Urinary bladder (tissue), 4 donors: ENCODE data around the gene C1orf94. TPM values are rescaled to one million over a fixed set of nuclear protein-coding genes. Genes with fewer than 3 reads are reported as not detected.

Experiments
- DNase-seq: peaks from one replicate; pipeline ENCODE4 v3.0.0-alpha.2; 2015; ENCODE audit errors: extremely low spot score
- H3K27ac ChIP-seq: one replicate; pipeline ENCODE4 v1.5.1; 2013; ENCODE audit warnings: low read depth, mild to moderate bottlenecking, moderate library complexity
- H3K36me3 ChIP-seq: one replicate; pipeline ENCODE4 v1.6.1; 2013; ENCODE audit warnings: mild to moderate bottlenecking, moderate library complexity; ENCODE audit not compliant: insufficient read depth
- H3K4me1 ChIP-seq: one replicate; pipeline ENCODE4 v1.6.1; 2013; ENCODE audit warnings: mild to moderate bottlenecking, moderate library complexity; ENCODE audit not compliant: insufficient read depth
- H3K4me3 ChIP-seq: one replicate; pipeline ENCODE4 v1.5.1; 2013; ENCODE audit warnings: low read depth, low read length
- WGBS: extraction: QIAGEN DNeasy Blood & Tissue Kit; methylation state at CpG from one replicate; pipeline ENCODE4 v1.1.7; 2013; 5-methylcytosine and 5-hydroxymethylcytosine counted together
- polyA plus RNA-seq: library from polyadenylated mRNA; stranded (reverse); fragments of 200-250 nt; gene quantifications from one replicate; pipeline ENCODE4 v1.2.3, GENCODE V29; 2013
- total RNA-seq: library from RNA; depleted of rRNA; stranded (reverse); fragments of >200 nt; gene quantifications from one replicate; pipeline ENCODE4 v1.2.3, GENCODE V29; 2014
- donor health status: healthy with polysubstance abuse.
- donor health status: healthy.

C1orf94 gene
- total and polyA plus RNA-seq, 2 donors = not detected

GRCh38 chr1:34250342-34250741, 73.6 kb downstream of the C1orf94 start:
- no peaks in the 10 kb centered on the region for H3K36me3 ChIP-seq
- H3K27ac ChIP-seq = no peak overlapping the region
- H3K4me3 ChIP-seq = no peak overlapping the region
- WGBS = 52% methylated on average over 3 of the region's 3 CpGs
- no peak for DNase-seq
- H3K4me1 ChIP-seq = no peaks in the 10 kb centered on the region

- H3K27ac ChIP-seq = no peak overlapping the region
- no peak overlapping the region for H3K4me3 ChIP-seq
- no peaks in the 10 kb centered on the region for H3K4me1 ChIP-seq
- 91% methylated on average over 16 of the region's 16 CpGs for WGBS
- DNase-seq = no peak
- no peaks in the 10 kb centered on the region for H3K36me3 ChIP-seq
Observed at GRCh38 chr1:34262023-34262853, 85.5 kb downstream of the C1orf94 start.

- DNase-seq = no peak
- Histone ChIP-seq H3K4me1 (no peaks in the 10 kb centered on the region), H3K27ac (no peak overlapping the region), H3K4me3 (no peak overlapping the region), H3K36me3 (no peaks in the 10 kb centered on the region)
- 72% methylated on average over 7 of the region's 7 CpGs for WGBS
Observed at GRCh38 chr1:34262921-34263320, 86.2 kb downstream of the C1orf94 start.

GRCh38 chr1:34263406-34263805, 86.7 kb downstream of the C1orf94 start:
- 50% methylated on average over 4 of the region's 4 CpGs for whole genome bisulfite sequencing
- no peak overlapping the region for H3K27ac ChIP-seq
- H3K4me1 ChIP-seq = no peaks in the 10 kb centered on the region
- H3K4me3 ChIP-seq = no peak overlapping the region
- H3K36me3 ChIP-seq = no peaks in the 10 kb centered on the region
- DNase-seq = no peak

- Histone ChIP-seq H3K4me3 (no peak overlapping the region), H3K27ac (no peak overlapping the region), H3K36me3 (no peaks in the 10 kb centered on the region), H3K4me1 (no peaks in the 10 kb centered on the region)
- DNase-seq = no peak
- 78% methylated on average over 3 of the region's 3 CpGs for WGBS
Observed at GRCh38 chr1:34265396-34265795, 88.7 kb downstream of the C1orf94 start.

- DNase-seq = no peak
- WGBS = 18% methylated on average over 16 of the region's 16 CpGs
Observed at GRCh38 chr1:34266127-34266951, 89.6 kb downstream of the C1orf94 start.

GRCh38 chr1:34267326-34267725, 90.6 kb downstream of the C1orf94 start:
- DNase-seq = no peak
- H3K36me3 ChIP-seq = no peaks in the 10 kb centered on the region
- no peaks in the 10 kb centered on the region for H3K4me1 ChIP-seq
- H3K27ac ChIP-seq = no peak overlapping the region
- no peak overlapping the region for H3K4me3 ChIP-seq
- 87% methylated on average over 5 of the region's 5 CpGs for whole genome bisulfite sequencing

More at GRCh38 chr1:34266127-34266951, 89.6 kb downstream of the C1orf94 start:
- H3K27ac ChIP-seq = no peak overlapping the region
- H3K36me3 ChIP-seq = no peaks in the 10 kb centered on the region
- H3K4me1 ChIP-seq = no peaks in the 10 kb centered on the region
- H3K4me3 ChIP-seq = no peak overlapping the region

- H3K4me3 ChIP-seq = no peak overlapping the region
- no peak overlapping the region for H3K27ac ChIP-seq
- WGBS = 32% methylated on average over 5 of the region's 5 CpGs
- no peaks in the 10 kb centered on the region for H3K4me1 ChIP-seq
- no peaks in the 10 kb centered on the region for H3K36me3 ChIP-seq
- DNase-seq = no peak
Observed at GRCh38 chr1:34268311-34268954, 91.7 kb downstream of the C1orf94 start.

Other genes starting within 250 kb of the C1orf94 start
- gene CSMD2, start 11.7 kb upstream of the C1orf94 start, total RNA-seq = 0.42 TPM
- 0.32 TPM for gene CSMD2, start 11.7 kb upstream of the C1orf94 start, polyA plus RNA-seq